Mesendoderm (in vitro differentiated cells): Measurements from ENCODE around the gene RFTN2.

Experiments
- DNase-seq: peaks from one replicate; pipeline ENCODE4 v3.0.0; 2013
- H2AK5ac ChIP-seq: 2 replicates; pipeline ENCODE4 v1.6.1; 2013; ENCODE audit warnings: low read length, inconsistent platforms
- H2BK120ac ChIP-seq: 2 replicates; pipeline ENCODE4 v1.6.1; 2013; ENCODE audit warnings: low read depth, mild to moderate bottlenecking, low read length, moderate library complexity, mixed read lengths
- H2BK15ac ChIP-seq: replicated peaks from 2 replicates; pipeline ENCODE4 v1.6.1; 2013; ENCODE audit warnings: low read depth, mild to moderate bottlenecking, moderate library complexity
- H2BK5ac ChIP-seq: 2 replicates; pipeline ENCODE4 v1.6.1; 2013; ENCODE audit warnings: low read length, inconsistent platforms
- H3K18ac ChIP-seq: 2 replicates; pipeline ENCODE4 v1.6.1; 2013; ENCODE audit warnings: mild to moderate bottlenecking, low read length, mixed read lengths
- H3K23ac ChIP-seq: one replicate; pipeline ENCODE4 v1.6.1; 2013; ENCODE audit warnings: low read length
- H3K27ac ChIP-seq: 2 replicates; pipeline ENCODE4 v1.5.1; 2013; ENCODE audit warnings: low read depth, mild to moderate bottlenecking, inconsistent platforms, low read length, moderate library complexity
- H3K27me3 ChIP-seq: 2 replicates; pipeline ENCODE4 v1.6.1; 2013; ENCODE audit warnings: low read length, control low read depth, mild to moderate bottlenecking, inconsistent platforms; ENCODE audit not compliant: insufficient read depth, poor library complexity
- H3K36me3 ChIP-seq: 2 replicates; pipeline ENCODE4 v1.6.1; 2013; ENCODE audit warnings: low read length, inconsistent platforms; ENCODE audit not compliant: control insufficient read depth, insufficient read depth
- H3K4ac ChIP-seq: one replicate; pipeline ENCODE4 v1.6.1; 2013; ENCODE audit warnings: low read depth, mild to moderate bottlenecking, low read length, moderate library complexity
- H3K4me1 ChIP-seq: 2 replicates; pipeline ENCODE4 v1.6.1; 2013; ENCODE audit warnings: low read depth, low read length, inconsistent platforms; ENCODE audit not compliant: control insufficient read depth
- H3K4me2 ChIP-seq: 2 replicates; pipeline ENCODE4 v1.6.1; 2013; ENCODE audit warnings: low read length
- H3K4me3 ChIP-seq: 2 replicates; pipeline ENCODE4 v1.5.1; 2013; ENCODE audit warnings: mild to moderate bottlenecking, low read length
- H3K56ac ChIP-seq: one replicate; pipeline ENCODE4 v1.6.1; 2013; ENCODE audit warnings: low read length
- H3K79me1 ChIP-seq: 2 replicates; pipeline ENCODE4 v1.6.1; 2013; ENCODE audit warnings: low read length, inconsistent platforms
- H3K79me2 ChIP-seq: 2 replicates; pipeline ENCODE4 v1.6.1; 2013; ENCODE audit warnings: mild to moderate bottlenecking, low read length; ENCODE audit not compliant: control insufficient read depth, insufficient read depth
- H3K9ac ChIP-seq: 2 replicates; pipeline ENCODE4 v1.6.1; 2013; ENCODE audit warnings: low read length, inconsistent platforms
- H4K5ac ChIP-seq: one replicate; pipeline ENCODE4 v1.6.1; 2013; ENCODE audit warnings: low read length
- H4K8ac ChIP-seq: one replicate; pipeline ENCODE4 v1.6.1; 2013; ENCODE audit warnings: low read depth, mild to moderate bottlenecking, control low read depth, low read length, moderate library complexity
- WGBS: extraction: QIAGEN DNeasy Blood & Tissue Kit; methylation state at CpG from one replicate; pipeline ENCODE4 v1.1.7; 2013; ENCODE audit warnings: low lambda C conversion rate, missing lambda C conversion rate; ENCODE audit not compliant: insufficient coverage; ENCODE audit errors: extremely low coverage; 5-methylcytosine and 5-hydroxymethylcytosine counted together

RFTN2 gene

GRCh38 chr2:197614532-197614931, 60.9 kb downstream of the RFTN2 start:
- no peak overlapping the region for H2AK5ac ChIP-seq
- H4K5ac ChIP-seq, result no peak overlapping the region
- DNase-seq, result no peak
- H3K56ac ChIP-seq, result no peak overlapping the region
- H3K27me3 ChIP-seq, result no peaks in the 10 kb centered on the region
- H2BK120ac ChIP-seq, result no peak overlapping the region
- no peak overlapping the region for H3K27ac ChIP-seq
- no peaks in the 10 kb centered on the region for H3K4me1 ChIP-seq
- no peak overlapping the region for H4K8ac ChIP-seq
- no peak overlapping the region for H2BK15ac ChIP-seq
- H3K79me2 ChIP-seq, result no peaks in the 10 kb centered on the region
- H3K4me2 ChIP-seq, result no peak overlapping the region
- no CpG with 5 or more reads among the region's 3 CpGs for WGBS
- H3K36me3 ChIP-seq, result no peaks in the 10 kb centered on the region
- no peak overlapping the region for H3K4ac ChIP-seq
- H3K23ac ChIP-seq, result no peak overlapping the region
- no peak overlapping the region for H3K18ac ChIP-seq
- no peak overlapping the region for H3K4me3 ChIP-seq
- H2BK5ac ChIP-seq, result no peak overlapping the region
- no peak overlapping the region for H3K9ac ChIP-seq
- no peaks in the 10 kb centered on the region for H3K79me1 ChIP-seq

GRCh38 chr2:197613509-197613987, 61.8 kb downstream of the RFTN2 start:
- Histone ChIP-seq H4K8ac (no peak overlapping the region), H3K4ac (no peak overlapping the region), H3K4me1 (no peaks in the 10 kb centered on the region), H2BK5ac (no peak overlapping the region), H3K23ac (no peak overlapping the region), H2BK15ac (no peak overlapping the region), H3K4me2 (no peak overlapping the region), H3K79me1 (no peaks in the 10 kb centered on the region), H3K27ac (no peak overlapping the region), H3K36me3 (no peaks in the 10 kb centered on the region), H3K56ac (no peak overlapping the region), H3K9ac (no peak overlapping the region), H2BK120ac (no peak overlapping the region), H4K5ac (no peak overlapping the region), H3K27me3 (no peaks in the 10 kb centered on the region), H3K4me3 (no peak overlapping the region), H3K18ac (no peak overlapping the region), H3K79me2 (no peaks in the 10 kb centered on the region), H2AK5ac (no peak overlapping the region)
- no peak for DNase-seq
- WGBS, result no CpG with 5 or more reads among the region's 1 CpG

- Histone ChIP-seq H3K4me3 (no peak overlapping the region), H2BK5ac (no peak overlapping the region), H3K27ac (no peak overlapping the region), H4K5ac (no peak overlapping the region), H3K56ac (no peak overlapping the region), H3K27me3 (no peaks in the 10 kb centered on the region), H3K4me2 (no peak overlapping the region), H3K79me2 (no peaks in the 10 kb centered on the region), H2AK5ac (no peak overlapping the region), H3K36me3 (no peaks in the 10 kb centered on the region), H3K18ac (no peak overlapping the region), H3K4ac (no peak overlapping the region), H3K23ac (no peak overlapping the region), H2BK120ac (no peak overlapping the region), H2BK15ac (no peak overlapping the region), H3K4me1 (no peaks in the 10 kb centered on the region), H3K9ac (no peak overlapping the region), H3K79me1 (no peaks in the 10 kb centered on the region), H4K8ac (no peak overlapping the region)
- WGBS, result no CpG with 5 or more reads among the region's 2 CpGs
- DNase-seq, result no peak
Measured at GRCh38 chr2:197606180-197606579, 69.2 kb downstream of the RFTN2 start.

GRCh38 chr2:197604117-197604860, 71.1 kb downstream of the RFTN2 start:
- Histone ChIP-seq H3K4me1 (no peaks in the 10 kb centered on the region), H3K56ac (no peak overlapping the region), H3K27ac (no peak overlapping the region), H2BK120ac (no peak overlapping the region), H3K4me2 (no peak overlapping the region), H4K5ac (no peak overlapping the region), H2AK5ac (no peak overlapping the region), H3K79me2 (no peaks in the 10 kb centered on the region), H3K4ac (no peak overlapping the region), H3K27me3 (no peaks in the 10 kb centered on the region), H4K8ac (no peak overlapping the region), H2BK5ac (no peak overlapping the region), H3K23ac (no peak overlapping the region), H3K9ac (no peak overlapping the region), H3K36me3 (no peaks in the 10 kb centered on the region), H3K18ac (no peak overlapping the region), H3K4me3 (no peak overlapping the region), H3K79me1 (no peaks in the 10 kb centered on the region), H2BK15ac (no peak overlapping the region)
- no peak for DNase-seq
- WGBS, result no CpG with 5 or more reads among the region's 1 CpG

GRCh38 chr2:197601726-197602125, 73.7 kb downstream of the RFTN2 start:
- Histone ChIP-seq H4K5ac (no peak overlapping the region), H3K4ac (no peak overlapping the region)

GRCh38 chr2:197600306-197600705, 75.1 kb downstream of the RFTN2 start:
- Histone ChIP-seq H3K18ac (no peak overlapping the region), H3K56ac (no peak overlapping the region), H3K79me2 (no peaks in the 10 kb centered on the region), H3K4me1 (no peaks in the 10 kb centered on the region), H3K36me3 (no peaks in the 10 kb centered on the region), H3K4me2 (no peak overlapping the region), H3K27me3 (no peaks in the 10 kb centered on the region), H3K23ac (no peak overlapping the region), H2BK15ac (no peak overlapping the region), H2AK5ac (no peak overlapping the region), H2BK5ac (no peak overlapping the region), H3K4ac (no peak overlapping the region), H3K79me1 (no peaks in the 10 kb centered on the region), H3K9ac (no peak overlapping the region), H4K5ac (no peak overlapping the region), H3K4me3 (no peak overlapping the region), H4K8ac (no peak overlapping the region), H2BK120ac (no peak overlapping the region), H3K27ac (no peak overlapping the region)
- DNase-seq, result no peak
- no CpG with 5 or more reads among the region's 5 CpGs for WGBS

More at GRCh38 chr2:197601726-197602125, 73.7 kb downstream of the RFTN2 start:
- H3K4me3 ChIP-seq, result no peak overlapping the region
- no peak overlapping the region for H2BK5ac ChIP-seq
- no peaks in the 10 kb centered on the region for H3K4me1 ChIP-seq
- H3K79me2 ChIP-seq, result no peaks in the 10 kb centered on the region
- H3K36me3 ChIP-seq, result no peaks in the 10 kb centered on the region
- H3K4me2 ChIP-seq, result no peak overlapping the region
- no peak overlapping the region for H4K8ac ChIP-seq
- no peak for DNase-seq
- WGBS, result no CpG with 5 or more reads among the region's 2 CpGs
- no peak overlapping the region for H3K27ac ChIP-seq
- H3K18ac ChIP-seq, result no peak overlapping the region
- H2BK15ac ChIP-seq, result no peak overlapping the region
- no peak overlapping the region for H2BK120ac ChIP-seq
- H3K79me1 ChIP-seq, result no peaks in the 10 kb centered on the region
- H3K56ac ChIP-seq, result no peak overlapping the region
- no peaks in the 10 kb centered on the region for H3K27me3 ChIP-seq
- H3K9ac ChIP-seq, result no peak overlapping the region
- no peak overlapping the region for H2AK5ac ChIP-seq
- H3K23ac ChIP-seq, result no peak overlapping the region
